ENCODE results near the gene RIPOR2.
A peak's percentile ranks its signal among the peaks of the same experiment; 100 is the strongest.
"Not testable (repeated sequence)": the region's sequence is repeated elsewhere in the genome, so short reads cannot be mapped to it uniquely, and the experiment has no call there.

RIPOR2 gene

DNA sequence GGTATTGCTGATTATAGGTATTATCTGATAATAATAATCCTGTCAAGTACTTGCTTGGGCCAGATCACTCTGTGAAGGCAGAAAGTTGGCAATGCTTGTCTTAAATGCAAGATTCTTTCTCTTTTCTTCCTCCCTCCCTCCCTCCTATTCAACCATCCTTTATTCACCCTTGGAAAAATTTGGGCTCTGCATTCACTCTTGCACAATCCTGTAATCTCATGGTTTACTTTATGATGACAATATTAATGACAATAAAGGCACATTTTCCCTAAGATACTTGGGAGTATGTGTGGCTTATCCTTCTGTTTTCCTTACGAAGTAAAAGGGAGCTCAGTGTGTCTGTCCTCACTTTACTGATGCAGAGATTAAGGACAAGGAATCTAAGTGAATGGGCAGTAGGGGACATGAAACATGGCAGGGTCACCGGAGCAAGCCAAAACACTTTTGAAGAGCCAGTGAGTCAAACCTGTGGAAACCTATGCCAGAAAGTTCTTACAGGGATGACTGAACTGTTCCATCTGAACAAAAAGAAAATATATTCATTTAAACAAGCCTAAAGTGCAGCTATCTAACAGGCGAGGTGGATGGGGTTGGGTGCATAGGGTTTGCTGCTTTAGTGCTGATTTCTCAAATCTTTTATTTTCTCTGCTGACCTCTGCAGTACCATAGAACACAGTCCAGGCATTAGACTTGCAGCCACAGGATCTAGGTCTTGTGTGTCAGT lies 14.6 kb upstream of the RIPOR2 start:
- no peak for DNase-seq

DNA sequence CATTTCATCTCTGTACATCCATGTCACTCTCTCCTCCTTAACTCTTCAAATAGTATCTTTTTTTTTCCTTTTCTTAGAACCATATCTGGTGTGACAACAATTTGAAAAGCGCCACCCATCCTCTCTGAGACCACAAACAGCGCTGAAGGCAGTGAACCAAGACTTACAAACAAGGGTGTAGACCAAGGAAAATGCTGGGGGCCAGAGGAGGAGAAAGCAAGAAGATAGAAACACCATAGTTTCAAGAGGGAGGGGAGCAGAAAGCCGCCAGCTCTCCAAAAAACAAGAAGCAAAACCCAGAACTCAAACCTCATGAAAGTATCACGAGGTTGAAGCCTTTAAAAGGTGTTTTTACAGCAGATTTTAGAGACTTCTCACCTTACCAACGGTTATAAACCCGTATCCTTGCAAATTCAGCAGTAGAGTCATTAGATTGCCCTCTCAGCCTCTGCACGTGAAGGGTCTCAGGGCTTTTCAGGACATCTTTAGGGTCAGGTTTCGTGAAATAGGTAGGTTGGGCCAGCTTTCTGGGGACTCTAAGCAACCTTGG lies 13.3 kb upstream of the RIPOR2 start:
- no peak for DNase-seq

DNA sequence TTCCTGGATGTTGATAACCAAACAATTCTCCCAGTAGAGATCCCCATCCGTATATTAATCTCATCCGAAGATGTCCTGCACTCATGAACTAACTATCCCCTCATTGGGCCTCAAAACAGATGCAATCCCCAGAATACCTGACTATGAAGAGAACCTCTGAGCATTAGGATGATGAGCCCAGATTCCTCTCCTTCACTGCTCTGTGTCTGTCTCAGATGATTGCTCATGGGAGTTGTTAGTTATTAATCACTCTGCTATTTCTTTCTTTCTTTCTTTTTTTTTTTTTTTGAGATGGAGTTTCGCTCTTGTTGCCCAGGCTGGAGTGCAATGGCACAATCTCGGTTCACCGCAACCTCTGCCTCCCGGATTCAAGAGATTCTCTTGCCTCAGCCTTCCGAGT lies 12.5 kb upstream of the RIPOR2 start:
- not testable (repeated sequence) for DNase-seq

DNA sequence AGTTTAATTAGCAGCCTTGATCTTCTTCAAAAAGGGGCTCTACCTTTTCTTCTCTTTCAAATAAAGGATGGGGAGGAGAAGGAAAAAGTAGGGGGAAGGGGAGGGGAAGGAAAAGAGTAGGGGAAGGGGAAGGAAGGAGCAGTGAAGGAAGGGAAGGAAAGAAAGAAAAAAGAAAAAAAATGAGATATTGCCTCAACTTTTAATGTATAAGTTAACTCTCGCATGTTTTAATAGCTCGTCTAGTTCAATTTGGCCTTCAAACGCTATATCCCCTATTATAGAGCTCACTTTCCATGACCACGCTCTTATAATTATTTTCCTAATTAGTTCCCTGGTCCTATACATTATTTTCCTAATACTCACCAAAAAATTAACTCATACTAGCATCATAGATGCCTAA lies 11.9 kb upstream of the RIPOR2 start:
- DNase-seq: no peak

- DNase-seq: no peak
Measured at GRCh38 chr6:24945054-24945453, 9.3 kb upstream of the RIPOR2 start.

DNA sequence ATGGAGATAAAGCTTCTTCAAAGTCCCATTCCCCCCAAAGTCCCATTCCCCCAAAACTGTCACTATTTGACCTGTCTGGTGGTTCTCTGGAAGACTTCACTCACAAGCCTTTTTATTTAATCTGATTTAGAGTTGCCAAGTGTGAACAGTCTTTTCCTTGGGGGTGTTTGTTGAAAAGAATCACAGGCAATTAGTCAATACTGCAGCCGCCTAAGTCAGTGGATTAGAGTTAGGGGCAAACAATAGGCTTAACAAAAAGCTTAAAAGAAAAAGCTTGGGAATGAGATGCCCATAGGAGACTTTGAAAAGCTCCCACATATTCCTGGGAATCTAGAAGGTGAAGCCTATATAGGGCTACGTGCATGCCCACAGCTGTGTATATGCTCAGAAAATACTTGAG lies 8.0 kb upstream of the RIPOR2 start:
- DNase-seq: no peak

DNA sequence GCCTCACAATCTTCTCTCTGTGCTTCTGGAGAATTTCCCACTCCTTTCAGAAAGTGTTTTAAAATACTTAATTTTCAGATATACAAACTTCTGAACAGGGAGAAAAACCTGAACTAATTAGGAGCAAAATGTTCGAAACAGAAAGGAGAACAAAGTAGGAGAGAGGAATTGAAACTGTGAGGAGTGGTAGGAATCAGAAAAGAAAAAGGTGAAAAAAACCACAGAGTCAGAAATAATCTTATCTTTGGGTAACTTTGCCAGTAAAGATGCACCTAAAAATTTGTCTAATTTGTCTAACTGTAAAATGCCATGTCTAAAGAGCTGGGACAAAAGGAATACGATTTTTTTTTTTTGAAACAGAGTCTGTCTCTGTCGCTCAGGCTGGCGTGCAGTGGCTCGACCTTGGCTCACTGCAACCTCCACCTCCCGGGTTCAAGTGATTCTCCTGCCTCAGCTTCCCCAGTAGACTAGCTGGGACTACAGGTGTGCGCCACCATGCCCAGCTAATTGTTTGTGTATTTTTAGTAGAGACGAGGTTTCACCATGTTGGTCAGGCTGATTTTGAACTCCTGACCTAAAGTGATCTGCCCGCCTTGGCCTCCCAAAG lies 4.7 kb upstream of the RIPOR2 start:
- no peak for DNase-seq

DNA sequence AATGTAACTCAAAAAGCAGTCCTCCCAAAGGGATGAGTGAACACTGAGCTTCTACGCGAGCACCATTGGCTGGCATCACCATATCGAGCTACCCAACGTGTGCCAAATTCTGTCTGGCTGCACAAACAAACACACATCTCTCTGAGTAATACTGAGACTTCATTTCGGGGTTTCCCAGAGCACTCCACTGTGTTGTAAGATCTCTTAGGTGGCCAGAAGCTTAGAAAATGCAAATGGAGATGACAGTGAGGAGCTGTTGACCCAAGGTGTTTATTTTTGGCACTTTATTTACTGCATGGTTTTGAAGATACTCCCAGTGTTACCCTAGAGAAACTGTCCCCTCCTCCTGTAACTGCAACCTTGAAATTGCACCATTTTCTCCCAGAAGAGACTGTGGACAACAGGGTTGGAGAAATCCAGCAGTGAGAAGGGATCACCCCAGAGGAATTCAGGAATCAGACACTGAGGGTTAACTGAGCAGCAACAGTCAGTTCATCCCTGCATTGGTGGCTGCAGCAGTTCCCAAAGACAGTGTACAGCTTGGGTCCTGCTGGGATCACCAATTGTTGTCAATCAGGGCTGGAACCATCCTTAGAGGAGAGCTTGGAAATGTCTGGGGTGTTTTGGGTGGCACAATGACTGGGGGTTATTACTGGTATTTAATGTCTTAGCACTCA lies 1.0 kb upstream of the RIPOR2 start:
- no peak for DNase-seq

GRCh38 chr6:24933868-24934401 lies 1.8 kb downstream of the RIPOR2 start:
- DNase-seq: no peak

DNA sequence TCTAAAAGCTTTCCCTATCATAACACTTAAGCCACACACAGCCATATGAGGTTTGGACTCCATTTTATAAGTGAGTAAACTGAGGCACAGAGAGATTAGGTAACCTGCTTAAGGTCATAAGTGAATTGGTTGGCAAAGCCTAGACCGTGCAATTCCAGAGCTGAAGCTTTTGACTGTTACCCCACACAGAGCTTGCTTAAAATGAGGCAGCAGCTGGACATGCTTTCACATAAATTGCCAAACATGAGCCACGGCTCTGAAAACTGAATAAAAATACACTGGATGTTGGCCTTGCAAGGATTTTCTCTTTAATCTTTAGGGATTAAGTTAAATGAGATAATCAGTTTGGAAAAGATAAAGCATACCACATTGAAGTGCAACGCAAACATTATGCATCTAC lies 2.5 kb downstream of the RIPOR2 start:
- DNase-seq: no peak

GRCh38 chr6:24932832-24933231 lies 2.9 kb downstream of the RIPOR2 start:
- DNase-seq: no peak

DNA sequence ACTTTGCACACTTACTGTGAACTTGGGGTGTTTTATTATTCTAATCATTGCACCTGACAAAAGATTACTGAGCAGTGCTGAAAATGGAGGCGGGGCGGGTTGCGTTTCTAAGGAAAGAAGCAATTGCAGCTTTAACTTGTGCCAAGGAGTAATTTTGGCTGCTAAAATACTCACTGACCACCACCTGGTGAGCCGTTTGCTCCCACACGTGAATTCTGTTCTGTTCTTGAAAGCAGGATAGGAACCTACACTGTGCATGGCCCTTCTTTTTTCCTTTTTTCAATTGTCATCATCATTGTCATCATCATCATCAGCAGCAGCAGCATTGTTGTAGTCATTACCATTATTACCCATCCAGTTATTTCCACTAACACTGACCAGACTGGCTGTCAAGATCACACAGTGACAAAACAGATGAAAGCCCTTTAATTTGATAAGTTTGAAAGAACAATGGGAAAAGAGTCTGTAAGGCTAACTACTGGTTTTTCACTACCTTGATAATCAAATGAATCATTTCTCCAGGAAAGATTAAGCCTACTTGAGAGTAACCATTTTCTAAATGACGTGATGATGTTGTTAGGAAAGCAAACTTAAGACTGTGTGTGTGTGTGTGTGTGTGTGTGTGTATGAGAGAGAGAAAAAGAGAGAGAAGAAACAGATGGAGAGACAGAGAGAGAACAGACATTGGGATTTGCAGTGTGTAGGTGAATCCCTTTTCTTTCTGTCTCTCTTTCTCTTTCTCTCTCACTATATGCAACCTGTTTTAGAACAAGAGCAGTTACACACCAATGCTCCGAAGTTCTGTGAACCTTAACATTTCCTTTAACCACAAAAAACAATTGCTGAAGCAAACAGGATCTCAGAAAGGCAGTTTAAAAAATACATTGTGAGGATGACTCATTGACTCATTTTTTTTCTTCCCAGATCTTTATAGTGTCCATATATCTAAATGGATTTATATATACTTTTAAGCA lies 3.8 kb downstream of the RIPOR2 start:
- no peak for DNase-seq

DNA sequence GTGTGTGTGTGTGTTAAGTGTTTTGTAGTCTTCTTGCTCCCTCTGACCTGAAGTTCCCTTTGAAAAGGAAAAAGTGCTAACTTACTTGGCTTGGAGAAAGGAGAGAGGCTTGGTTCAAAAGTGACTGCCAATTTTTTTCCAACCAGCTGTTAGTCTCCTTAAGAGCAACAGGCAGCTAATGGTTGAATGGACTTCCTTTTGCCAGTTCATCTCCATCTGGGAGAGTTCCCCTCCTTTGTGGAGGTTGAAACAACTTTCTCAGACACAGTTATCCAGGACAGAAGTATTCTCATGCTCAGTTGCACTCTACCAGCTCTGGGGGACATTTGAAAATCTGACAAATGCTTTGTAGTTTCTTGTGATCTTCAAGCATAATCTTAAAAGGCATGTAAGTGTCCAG lies 4.5 kb downstream of the RIPOR2 start:
- no peak for DNase-seq

DNA sequence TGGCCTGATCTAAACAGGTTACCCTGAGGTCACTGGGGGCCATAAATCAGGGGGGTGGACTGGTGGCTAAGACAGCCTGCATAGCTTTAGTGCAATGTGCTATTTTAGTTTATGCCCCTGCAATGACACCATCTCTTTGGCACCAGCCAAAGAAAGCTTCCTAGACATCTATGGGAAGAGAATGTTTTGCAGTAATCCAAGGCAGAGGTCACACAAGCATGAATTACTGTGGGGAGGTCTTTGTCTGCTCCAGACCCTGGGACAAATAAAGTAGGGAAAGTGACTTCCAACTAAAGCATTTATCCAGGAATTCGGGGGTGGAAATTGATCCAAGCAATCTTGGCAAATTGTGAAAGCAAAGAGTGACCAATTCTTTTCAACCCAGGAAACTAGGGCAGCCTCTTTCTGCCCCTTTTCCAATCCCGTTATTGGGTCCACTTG lies 5.3 kb downstream of the RIPOR2 start:
- no peak for DNase-seq

DNA sequence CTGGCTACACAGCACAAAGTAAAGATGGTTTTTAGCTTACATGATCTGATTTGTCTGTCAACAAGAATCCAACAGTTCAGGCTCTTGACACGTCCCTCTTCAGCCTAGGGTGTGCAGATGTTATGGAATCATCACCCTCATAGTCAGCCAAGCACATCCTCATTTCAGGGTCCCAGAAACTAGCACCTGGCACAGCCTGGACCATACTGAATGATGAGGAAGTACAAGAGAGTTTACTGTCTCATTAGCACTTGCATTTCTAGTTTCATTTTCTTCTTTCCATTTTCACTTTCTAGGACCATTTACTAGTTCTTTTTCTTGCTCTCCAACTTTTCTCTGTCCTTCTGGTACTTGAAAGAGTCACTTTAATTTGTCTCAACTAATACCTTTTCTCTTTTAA lies 6.5 kb downstream of the RIPOR2 start:
- no peak for DNase-seq

DNA sequence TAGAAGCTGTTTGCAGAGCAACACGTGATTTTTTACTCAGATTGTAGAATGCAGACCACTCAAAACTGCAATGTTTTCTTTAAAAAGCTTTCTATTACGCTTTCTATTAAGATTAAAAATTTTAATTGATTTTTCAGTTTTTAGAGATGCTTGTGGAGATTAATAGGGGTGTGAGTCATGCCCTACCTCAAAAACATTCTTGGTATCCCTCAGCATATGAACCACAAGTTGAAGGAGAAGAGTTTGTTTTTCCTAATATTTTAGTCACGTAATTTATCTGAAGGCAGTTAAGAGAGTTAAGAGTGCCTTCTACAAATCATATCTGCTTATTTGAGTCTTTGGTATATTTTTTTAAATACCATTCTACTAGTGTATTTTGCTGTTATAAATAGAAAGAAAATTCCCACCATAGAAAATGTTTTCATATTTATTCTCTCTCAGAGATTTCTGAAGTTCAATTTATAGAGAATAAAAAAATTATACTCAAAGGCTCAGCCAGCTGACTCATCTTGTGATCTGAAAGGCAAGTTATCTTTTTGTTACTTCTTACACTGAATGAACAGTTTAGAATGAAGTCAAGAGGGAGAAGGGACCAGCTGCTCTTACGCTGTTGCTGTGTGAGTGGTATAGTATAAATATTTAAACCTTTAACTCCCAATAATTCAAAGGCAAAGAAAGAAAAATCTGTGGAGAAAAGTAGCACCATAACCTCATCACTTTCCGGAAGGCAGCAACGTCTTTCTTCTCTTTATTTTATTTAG lies 7.6 kb downstream of the RIPOR2 start:
- no peak for DNase-seq

GRCh38 chr6:24927277-24927955 lies 8.3 kb downstream of the RIPOR2 start:
- no peak for DNase-seq

DNA sequence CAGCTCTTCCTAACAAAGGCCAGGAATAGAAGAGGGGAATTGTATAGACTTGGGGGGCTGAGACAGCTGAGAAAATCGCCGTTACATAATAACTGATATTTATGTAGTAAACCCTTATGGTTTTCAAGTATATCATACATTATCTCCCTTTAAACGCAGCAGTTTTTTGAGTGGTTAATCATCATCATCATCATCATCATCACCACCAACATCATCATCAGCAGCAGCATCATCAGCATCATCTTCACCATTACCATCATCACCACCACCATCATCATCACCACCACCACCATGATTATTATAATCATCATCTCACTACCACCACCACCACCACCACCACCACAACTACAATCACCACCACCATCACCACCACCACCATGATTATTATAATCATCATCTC lies 9.1 kb downstream of the RIPOR2 start:
- DNase-seq: not testable (repeated sequence)

- peak; percentile 43 for DNase-seq
Measured at GRCh38 chr6:24926192-24926591, 9.6 kb downstream of the RIPOR2 start.

DNA sequence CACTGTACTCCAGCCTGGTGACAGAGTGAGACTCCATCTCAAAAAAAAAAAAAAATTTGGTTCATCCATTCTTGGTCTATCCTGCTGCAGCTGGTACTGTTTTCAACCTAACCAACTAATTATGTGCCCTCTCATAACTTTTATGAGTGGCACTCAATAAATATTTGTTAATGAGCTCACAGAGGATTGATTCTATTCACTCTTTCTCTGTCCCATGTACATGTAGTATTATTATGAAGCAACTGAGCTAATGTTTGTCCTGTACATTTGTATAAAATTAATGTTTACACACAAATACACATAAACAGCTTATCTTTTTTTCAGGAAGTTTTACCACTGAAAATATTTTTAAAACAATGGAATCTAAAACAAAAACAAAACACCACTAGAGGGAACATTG lies 10.1 kb downstream of the RIPOR2 start:
- DNase-seq: no peak
